WTC11 (cell line): Measurements from ENCODE around the gene PIRT.

Source experiments
- CBFB ChIP-seq: sonication (generic); formaldehyde crosslinking; IDR thresholded peaks from 2 replicates; pipeline ENCODE4 v1.8.1; 2022; ENCODE audit warnings: mild to moderate bottlenecking, low read depth, missing genetic modification reagents
- CREM ChIP-seq: sonication (generic); formaldehyde crosslinking; IDR thresholded peaks from 2 replicates; pipeline ENCODE4 v1.8.1; 2022; ENCODE audit warnings: mild to moderate bottlenecking, missing genetic modification reagents, moderate library complexity
- FOXK1 ChIP-seq: sonication (generic); formaldehyde crosslinking; IDR thresholded peaks from 2 replicates; pipeline ENCODE4 v1.8.0; 2022; ENCODE audit warnings: mild to moderate bottlenecking, moderate library complexity, missing genetic modification reagents
- GTF2I ChIP-seq: fragments of 250-450 bp; sonication (Bioruptor Pico); conservative IDR thresholded peaks from 2 replicates; pipeline ENCODE4 v1.4.0; 2021; ENCODE audit warnings: mild to moderate bottlenecking
- TCF7 ChIP-seq: sonication (generic); formaldehyde crosslinking; IDR thresholded peaks from 2 replicates; pipeline ENCODE4 v1.8.0; 2022; ENCODE audit warnings: mild to moderate bottlenecking, low read depth, missing genetic modification reagents, moderate library complexity
- TF ChIP-seq, protein P1 (sequence below): sonication (generic); formaldehyde crosslinking; IDR thresholded peaks from 2 replicates; pipeline ENCODE4 v1.8.0; 2022; ENCODE audit warnings: mild to moderate bottlenecking, missing genetic modification reagents
- TF ChIP-seq, protein P2 (sequence below): fragments of 200-600 bp; IDR thresholded peaks from 2 replicates; pipeline ENCODE4 v1.8.0; 2022; ENCODE audit warnings: antibody characterized with exemption
- TF ChIP-seq, protein P3 (sequence below): fragments of 250-450 bp; sonication (Bioruptor Pico); IDR thresholded peaks from 2 replicates; pipeline ENCODE4 v1.9.0; 2021; ENCODE audit warnings: mild to moderate bottlenecking, borderline replicate concordance
- TF ChIP-seq, protein P4 (sequence below): sonication (generic); formaldehyde crosslinking; IDR thresholded peaks from 2 replicates; pipeline ENCODE4 v1.8.0; 2022; ENCODE audit warnings: missing genetic modification reagents
- TF ChIP-seq, protein P5 (sequence below): sonication (generic); formaldehyde crosslinking; IDR thresholded peaks from 2 replicates; pipeline ENCODE4 v1.8.1; 2023; ENCODE audit warnings: mild to moderate bottlenecking, moderate library complexity, missing genetic modification reagents
- TF ChIP-seq, protein P6 (sequence below): fragments of 250-450 bp; sonication (Bioruptor Pico); IDR thresholded peaks from 2 replicates; pipeline ENCODE4 v1.8.0; 2021; ENCODE audit warnings: mild to moderate bottlenecking
- TF ChIP-seq, protein P7 (sequence below): sonication (generic); formaldehyde crosslinking; IDR thresholded peaks from 2 replicates; pipeline ENCODE4 v1.8.0; 2023; ENCODE audit warnings: missing genetic modification reagents, mild to moderate bottlenecking, borderline replicate concordance
- TF ChIP-seq, protein P8 (sequence below): sonication (generic); formaldehyde crosslinking; IDR thresholded peaks from 2 replicates; pipeline ENCODE4 v1.8.0; 2022; ENCODE audit warnings: mild to moderate bottlenecking, missing genetic modification reagents
- TF ChIP-seq, protein P9 (sequence below): sonication (generic); formaldehyde crosslinking; IDR thresholded peaks from 2 replicates; pipeline ENCODE4 v1.8.1; 2023; ENCODE audit warnings: mild to moderate bottlenecking, missing genetic modification reagents, moderate library complexity

DNA sequence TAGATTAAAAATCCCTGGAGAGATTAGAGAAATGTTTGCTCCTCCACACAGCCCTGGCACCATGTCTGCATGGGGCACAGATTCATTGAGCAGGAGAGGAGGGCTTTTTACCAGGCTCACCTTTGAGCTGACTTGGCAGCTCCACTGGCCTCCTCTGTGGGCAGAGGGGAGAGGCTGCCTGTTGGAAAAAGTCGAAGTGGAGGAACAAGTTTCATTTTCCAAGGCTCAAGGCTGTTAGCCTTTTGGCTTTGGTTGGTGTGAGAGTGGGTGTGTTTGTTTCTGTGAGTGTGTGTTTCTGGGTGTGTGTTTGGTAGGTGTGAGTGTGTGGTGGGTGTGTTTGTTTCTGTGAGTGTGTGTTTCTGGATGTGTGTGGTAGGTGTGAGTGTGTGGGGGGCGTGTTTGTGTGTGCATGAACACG is 39.5 kb downstream of the PIRT start:
- TF ChIP-seq, protein P1, sequence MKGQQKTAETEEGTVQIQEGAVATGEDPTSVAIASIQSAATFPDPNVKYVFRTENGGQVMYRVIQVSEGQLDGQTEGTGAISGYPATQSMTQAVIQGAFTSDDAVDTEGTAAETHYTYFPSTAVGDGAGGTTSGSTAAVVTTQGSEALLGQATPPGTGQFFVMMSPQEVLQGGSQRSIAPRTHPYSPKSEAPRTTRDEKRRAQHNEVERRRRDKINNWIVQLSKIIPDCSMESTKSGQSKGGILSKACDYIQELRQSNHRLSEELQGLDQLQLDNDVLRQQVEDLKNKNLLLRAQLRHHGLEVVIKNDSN, result no peak
- TF ChIP-seq, protein P2, sequence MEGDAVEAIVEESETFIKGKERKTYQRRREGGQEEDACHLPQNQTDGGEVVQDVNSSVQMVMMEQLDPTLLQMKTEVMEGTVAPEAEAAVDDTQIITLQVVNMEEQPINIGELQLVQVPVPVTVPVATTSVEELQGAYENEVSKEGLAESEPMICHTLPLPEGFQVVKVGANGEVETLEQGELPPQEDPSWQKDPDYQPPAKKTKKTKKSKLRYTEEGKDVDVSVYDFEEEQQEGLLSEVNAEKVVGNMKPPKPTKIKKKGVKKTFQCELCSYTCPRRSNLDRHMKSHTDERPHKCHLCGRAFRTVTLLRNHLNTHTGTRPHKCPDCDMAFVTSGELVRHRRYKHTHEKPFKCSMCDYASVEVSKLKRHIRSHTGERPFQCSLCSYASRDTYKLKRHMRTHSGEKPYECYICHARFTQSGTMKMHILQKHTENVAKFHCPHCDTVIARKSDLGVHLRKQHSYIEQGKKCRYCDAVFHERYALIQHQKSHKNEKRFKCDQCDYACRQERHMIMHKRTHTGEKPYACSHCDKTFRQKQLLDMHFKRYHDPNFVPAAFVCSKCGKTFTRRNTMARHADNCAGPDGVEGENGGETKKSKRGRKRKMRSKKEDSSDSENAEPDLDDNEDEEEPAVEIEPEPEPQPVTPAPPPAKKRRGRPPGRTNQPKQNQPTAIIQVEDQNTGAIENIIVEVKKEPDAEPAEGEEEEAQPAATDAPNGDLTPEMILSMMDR, result no peak
- TF ChIP-seq, protein P3, sequence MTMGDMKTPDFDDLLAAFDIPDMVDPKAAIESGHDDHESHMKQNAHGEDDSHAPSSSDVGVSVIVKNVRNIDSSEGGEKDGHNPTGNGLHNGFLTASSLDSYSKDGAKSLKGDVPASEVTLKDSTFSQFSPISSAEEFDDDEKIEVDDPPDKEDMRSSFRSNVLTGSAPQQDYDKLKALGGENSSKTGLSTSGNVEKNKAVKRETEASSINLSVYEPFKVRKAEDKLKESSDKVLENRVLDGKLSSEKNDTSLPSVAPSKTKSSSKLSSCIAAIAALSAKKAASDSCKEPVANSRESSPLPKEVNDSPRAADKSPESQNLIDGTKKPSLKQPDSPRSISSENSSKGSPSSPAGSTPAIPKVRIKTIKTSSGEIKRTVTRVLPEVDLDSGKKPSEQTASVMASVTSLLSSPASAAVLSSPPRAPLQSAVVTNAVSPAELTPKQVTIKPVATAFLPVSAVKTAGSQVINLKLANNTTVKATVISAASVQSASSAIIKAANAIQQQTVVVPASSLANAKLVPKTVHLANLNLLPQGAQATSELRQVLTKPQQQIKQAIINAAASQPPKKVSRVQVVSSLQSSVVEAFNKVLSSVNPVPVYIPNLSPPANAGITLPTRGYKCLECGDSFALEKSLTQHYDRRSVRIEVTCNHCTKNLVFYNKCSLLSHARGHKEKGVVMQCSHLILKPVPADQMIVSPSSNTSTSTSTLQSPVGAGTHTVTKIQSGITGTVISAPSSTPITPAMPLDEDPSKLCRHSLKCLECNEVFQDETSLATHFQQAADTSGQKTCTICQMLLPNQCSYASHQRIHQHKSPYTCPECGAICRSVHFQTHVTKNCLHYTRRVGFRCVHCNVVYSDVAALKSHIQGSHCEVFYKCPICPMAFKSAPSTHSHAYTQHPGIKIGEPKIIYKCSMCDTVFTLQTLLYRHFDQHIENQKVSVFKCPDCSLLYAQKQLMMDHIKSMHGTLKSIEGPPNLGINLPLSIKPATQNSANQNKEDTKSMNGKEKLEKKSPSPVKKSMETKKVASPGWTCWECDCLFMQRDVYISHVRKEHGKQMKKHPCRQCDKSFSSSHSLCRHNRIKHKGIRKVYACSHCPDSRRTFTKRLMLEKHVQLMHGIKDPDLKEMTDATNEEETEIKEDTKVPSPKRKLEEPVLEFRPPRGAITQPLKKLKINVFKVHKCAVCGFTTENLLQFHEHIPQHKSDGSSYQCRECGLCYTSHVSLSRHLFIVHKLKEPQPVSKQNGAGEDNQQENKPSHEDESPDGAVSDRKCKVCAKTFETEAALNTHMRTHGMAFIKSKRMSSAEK (CRISPR knock-in tag), result no peak
- TF ChIP-seq, protein P4, sequence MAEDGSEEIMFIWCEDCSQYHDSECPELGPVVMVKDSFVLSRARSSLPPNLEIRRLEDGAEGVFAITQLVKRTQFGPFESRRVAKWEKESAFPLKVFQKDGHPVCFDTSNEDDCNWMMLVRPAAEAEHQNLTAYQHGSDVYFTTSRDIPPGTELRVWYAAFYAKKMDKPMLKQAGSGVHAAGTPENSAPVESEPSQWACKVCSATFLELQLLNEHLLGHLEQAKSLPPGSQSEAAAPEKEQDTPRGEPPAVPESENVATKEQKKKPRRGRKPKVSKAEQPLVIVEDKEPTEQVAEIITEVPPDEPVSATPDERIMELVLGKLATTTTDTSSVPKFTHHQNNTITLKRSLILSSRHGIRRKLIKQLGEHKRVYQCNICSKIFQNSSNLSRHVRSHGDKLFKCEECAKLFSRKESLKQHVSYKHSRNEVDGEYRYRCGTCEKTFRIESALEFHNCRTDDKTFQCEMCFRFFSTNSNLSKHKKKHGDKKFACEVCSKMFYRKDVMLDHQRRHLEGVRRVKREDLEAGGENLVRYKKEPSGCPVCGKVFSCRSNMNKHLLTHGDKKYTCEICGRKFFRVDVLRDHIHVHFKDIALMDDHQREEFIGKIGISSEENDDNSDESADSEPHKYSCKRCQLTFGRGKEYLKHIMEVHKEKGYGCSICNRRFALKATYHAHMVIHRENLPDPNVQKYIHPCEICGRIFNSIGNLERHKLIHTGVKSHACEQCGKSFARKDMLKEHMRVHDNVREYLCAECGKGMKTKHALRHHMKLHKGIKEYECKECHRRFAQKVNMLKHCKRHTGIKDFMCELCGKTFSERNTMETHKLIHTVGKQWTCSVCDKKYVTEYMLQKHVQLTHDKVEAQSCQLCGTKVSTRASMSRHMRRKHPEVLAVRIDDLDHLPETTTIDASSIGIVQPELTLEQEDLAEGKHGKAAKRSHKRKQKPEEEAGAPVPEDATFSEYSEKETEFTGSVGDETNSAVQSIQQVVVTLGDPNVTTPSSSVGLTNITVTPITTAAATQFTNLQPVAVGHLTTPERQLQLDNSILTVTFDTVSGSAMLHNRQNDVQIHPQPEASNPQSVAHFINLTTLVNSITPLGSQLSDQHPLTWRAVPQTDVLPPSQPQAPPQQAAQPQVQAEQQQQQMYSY, result no peak
- TF ChIP-seq, protein P5, sequence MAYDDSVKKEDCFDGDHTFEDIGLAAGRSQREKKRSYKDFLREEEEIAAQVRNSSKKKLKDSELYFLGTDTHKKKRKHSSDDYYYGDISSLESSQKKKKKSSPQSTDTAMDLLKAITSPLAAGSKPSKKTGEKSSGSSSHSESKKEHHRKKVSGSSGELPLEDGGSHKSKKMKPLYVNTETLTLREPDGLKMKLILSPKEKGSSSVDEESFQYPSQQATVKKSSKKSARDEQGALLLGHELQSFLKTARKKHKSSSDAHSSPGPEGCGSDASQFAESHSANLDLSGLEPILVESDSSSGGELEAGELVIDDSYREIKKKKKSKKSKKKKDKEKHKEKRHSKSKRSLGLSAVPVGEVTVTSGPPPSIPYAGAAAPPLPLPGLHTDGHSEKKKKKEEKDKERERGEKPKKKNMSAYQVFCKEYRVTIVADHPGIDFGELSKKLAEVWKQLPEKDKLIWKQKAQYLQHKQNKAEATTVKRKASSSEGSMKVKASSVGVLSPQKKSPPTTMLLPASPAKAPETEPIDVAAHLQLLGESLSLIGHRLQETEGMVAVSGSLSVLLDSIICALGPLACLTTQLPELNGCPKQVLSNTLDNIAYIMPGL (CRISPR knock-in tag), result no peak
- TF ChIP-seq, protein P6, sequence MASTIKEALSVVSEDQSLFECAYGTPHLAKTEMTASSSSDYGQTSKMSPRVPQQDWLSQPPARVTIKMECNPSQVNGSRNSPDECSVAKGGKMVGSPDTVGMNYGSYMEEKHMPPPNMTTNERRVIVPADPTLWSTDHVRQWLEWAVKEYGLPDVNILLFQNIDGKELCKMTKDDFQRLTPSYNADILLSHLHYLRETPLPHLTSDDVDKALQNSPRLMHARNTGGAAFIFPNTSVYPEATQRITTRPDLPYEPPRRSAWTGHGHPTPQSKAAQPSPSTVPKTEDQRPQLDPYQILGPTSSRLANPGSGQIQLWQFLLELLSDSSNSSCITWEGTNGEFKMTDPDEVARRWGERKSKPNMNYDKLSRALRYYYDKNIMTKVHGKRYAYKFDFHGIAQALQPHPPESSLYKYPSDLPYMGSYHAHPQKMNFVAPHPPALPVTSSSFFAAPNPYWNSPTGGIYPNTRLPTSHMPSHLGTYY, result no peak
- TF ChIP-seq CREM (CRISPR knock-in tag) (no peak), GTF2I (no peak), FOXK1 (CRISPR knock-in tag) (no peak), CBFB (CRISPR knock-in tag) (no peak), TCF7 (no peak)
- TF ChIP-seq, protein P7, sequence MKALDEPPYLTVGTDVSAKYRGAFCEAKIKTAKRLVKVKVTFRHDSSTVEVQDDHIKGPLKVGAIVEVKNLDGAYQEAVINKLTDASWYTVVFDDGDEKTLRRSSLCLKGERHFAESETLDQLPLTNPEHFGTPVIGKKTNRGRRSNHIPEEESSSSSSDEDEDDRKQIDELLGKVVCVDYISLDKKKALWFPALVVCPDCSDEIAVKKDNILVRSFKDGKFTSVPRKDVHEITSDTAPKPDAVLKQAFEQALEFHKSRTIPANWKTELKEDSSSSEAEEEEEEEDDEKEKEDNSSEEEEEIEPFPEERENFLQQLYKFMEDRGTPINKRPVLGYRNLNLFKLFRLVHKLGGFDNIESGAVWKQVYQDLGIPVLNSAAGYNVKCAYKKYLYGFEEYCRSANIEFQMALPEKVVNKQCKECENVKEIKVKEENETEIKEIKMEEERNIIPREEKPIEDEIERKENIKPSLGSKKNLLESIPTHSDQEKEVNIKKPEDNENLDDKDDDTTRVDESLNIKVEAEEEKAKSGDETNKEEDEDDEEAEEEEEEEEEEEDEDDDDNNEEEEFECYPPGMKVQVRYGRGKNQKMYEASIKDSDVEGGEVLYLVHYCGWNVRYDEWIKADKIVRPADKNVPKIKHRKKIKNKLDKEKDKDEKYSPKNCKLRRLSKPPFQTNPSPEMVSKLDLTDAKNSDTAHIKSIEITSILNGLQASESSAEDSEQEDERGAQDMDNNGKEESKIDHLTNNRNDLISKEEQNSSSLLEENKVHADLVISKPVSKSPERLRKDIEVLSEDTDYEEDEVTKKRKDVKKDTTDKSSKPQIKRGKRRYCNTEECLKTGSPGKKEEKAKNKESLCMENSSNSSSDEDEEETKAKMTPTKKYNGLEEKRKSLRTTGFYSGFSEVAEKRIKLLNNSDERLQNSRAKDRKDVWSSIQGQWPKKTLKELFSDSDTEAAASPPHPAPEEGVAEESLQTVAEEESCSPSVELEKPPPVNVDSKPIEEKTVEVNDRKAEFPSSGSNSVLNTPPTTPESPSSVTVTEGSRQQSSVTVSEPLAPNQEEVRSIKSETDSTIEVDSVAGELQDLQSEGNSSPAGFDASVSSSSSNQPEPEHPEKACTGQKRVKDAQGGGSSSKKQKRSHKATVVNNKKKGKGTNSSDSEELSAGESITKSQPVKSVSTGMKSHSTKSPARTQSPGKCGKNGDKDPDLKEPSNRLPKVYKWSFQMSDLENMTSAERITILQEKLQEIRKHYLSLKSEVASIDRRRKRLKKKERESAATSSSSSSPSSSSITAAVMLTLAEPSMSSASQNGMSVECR (CRISPR knock-in tag), result no peak
- TF ChIP-seq, protein P8, sequence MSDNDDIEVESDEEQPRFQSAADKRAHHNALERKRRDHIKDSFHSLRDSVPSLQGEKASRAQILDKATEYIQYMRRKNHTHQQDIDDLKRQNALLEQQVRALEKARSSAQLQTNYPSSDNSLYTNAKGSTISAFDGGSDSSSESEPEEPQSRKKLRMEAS (CRISPR knock-in tag), result no peak
- TF ChIP-seq, protein P9, sequence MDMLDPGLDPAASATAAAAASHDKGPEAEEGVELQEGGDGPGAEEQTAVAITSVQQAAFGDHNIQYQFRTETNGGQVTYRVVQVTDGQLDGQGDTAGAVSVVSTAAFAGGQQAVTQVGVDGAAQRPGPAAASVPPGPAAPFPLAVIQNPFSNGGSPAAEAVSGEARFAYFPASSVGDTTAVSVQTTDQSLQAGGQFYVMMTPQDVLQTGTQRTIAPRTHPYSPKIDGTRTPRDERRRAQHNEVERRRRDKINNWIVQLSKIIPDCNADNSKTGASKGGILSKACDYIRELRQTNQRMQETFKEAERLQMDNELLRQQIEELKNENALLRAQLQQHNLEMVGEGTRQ (CRISPR knock-in tag), result no peak
